HG03139 (cell line): Measurements from ENCODE around the gene CSF2.

ENCODE experiments used
- ATAC-seq: cut with Tn5 transposase; IDR thresholded peaks from one replicate; pipeline ENCODE4 v1.9.1; 2021; ENCODE audit not compliant: unreplicated experiment

Gene CSF2

DNA sequence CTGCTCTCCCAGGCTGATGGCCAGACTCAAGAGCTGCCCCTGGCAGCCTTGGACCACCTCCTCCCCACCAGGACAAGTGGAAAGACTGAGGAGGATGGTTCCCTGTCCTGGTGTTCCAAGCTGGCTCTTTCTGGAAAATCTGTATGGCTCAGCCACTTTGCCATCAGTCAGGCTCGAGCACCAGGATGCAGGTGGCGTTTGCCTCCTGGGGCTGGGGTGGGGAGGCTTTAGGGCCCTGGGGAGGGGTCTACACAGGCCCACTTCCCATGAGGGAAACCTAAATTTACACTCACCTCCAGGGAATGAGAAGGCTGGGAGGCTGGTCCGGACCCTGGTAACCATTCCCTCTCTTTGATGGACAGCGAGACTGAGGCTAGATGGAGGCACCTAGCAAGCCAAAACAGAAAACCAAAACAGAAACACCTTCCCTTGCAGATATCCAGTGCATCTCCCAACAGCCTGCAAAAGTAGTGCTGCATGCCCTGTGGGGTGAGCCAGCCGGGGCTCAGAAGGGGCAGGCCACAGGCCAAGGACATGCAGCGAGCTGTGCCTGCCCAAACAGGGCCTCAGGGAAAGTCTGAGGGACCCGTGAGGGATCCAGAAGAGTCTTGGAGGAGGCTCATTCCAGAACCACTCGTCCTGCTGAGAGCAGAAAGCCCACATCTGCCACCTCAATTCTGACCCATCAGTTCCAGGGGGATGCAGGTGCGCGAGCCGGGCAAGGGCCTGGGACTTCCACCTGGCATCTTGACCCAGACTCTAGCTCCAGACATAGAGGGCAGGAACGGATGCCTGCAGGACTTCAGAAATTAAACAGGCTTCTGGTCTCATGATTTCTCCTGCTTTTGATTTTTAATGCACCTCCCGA is 5.4 kb upstream of the CSF2 start:
- ATAC-seq: no peak

GRCh38 chr5:132069561-132069960 is 4.0 kb upstream of the CSF2 start:
- ATAC-seq: no peak

DNA sequence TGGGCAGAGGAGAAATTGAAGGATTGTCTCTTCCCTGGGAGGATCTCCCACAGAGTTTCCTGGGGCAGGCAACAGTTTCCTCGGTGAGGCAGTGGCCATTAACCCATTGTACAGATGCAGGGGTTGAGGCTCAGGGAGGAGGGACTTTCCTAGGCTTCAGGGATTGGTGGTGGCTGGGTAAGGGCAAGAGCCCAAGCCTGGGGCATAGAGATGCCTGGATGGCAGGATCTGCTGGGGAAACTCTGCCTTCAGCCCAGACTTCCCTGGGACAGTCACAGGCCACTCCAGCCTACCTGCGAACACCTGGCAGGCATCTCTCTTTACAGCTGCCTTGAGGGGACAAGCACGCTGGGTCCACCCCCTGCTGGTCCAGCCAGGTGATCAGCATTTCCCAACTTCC is 3.6 kb upstream of the CSF2 start:
- ATAC-seq: no peak

DNA sequence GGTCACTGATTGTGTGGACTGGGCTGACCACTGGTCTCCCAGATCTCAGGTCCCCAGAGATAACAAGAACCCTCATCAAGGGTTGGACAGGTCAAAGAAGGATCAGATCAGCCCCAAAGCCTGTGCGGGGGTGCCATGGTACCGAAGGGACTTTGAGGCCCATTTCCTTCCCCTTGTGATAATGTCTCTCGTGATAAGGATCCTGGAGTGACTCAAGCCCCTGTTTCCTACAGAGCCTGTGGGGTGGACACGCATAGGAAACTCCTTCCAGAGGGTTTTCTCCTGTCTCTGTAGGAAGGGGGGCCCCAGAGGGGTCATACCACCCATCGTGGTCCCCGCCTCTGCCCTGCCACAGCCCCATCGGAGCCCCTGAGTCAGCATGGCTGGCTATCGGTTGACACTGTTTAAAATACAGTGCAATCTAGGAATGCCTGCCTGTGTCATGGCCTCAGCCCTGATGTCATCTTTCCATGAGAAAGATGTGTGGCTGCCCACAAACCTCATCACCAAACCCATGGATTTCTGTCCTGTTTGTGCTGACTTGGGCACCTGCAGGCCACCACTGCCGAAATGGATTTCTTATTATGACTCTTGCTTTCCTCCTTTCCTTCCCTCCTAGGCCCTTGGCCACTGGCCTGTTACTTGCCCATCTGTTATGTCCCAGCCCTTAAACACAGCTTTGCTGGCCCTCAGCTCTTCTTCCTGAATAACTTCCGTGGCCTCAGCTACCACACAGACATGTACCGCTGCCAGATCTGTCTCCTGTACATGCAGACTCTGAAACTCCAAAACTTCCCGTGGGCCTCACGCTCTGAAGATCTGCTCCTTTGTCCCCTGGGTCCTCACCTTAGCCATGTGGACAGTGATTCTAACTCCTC is 2.9 kb upstream of the CSF2 start:
- no peak for ATAC-seq

DNA sequence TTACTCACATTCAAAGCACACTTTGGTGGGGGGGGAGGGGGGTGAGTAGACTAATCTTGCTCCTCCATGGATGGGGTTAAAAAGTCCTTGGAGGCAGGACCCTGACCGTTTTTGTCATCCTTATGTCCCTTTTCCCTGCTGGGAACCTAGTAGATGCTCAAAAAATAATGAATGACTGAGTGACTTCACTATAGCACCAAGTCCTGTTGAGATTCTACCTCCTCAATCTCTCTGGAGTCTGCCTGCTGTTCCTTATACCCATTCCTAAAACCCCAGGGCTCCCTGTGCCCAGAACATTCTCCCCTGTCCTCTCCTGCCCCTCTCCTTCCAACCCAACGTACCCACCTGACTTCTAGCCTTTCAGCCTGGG is 2.3 kb upstream of the CSF2 start:
- ATAC-seq: no peak

DNA sequence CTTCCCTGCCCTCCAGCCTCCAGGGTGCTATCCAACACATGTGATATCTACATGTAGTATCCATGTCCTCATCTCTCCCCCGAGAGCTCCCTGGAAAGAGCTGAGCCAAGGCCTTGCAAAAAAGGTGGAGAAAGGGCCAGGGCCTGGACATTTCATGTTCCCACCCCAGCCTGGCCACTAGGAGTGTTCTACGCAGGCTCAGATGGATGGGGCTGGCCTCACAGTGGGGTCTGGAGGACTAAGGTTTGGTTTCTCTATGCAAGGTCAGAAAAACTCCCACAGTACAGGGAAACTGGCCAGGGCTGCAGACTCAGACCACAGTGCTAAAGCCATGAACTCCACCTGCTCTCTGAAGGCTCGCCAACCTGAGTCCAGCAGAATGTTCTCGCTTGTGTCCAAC is 1.5 kb upstream of the CSF2 start:
- no peak for ATAC-seq

- no peak for ATAC-seq
Observed at GRCh38 chr5:132072528-132072927, 1.1 kb upstream of the CSF2 start.

DNA sequence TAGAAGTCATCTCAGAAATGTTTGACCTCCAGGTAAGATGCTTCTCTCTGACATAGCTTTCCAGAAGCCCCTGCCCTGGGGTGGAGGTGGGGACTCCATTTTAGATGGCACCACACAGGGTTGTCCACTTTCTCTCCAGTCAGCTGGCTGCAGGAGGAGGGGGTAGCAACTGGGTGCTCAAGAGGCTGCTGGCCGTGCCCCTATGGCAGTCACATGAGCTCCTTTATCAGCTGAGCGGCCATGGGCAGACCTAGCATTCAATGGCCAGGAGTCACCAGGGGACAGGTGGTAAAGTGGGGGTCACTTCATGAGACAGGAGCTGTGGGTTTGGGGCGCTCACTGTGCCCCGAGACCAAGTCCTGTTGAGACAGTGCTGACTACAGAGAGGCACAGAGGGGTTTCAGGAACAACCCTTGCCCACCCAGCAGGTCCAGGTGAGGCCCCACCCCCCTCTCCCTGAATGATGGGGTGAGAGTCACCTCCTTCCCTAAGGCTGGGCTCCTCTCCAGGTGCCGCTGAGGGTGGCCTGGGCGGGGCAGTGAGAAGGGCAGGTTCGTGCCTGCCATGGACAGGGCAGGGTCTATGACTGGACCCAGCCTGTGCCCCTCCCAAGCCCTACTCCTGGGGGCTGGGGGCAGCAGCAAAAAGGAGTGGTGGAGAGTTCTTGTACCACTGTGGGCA is 642 bp downstream of the CSF2 start:
- ATAC-seq: no peak

DNA sequence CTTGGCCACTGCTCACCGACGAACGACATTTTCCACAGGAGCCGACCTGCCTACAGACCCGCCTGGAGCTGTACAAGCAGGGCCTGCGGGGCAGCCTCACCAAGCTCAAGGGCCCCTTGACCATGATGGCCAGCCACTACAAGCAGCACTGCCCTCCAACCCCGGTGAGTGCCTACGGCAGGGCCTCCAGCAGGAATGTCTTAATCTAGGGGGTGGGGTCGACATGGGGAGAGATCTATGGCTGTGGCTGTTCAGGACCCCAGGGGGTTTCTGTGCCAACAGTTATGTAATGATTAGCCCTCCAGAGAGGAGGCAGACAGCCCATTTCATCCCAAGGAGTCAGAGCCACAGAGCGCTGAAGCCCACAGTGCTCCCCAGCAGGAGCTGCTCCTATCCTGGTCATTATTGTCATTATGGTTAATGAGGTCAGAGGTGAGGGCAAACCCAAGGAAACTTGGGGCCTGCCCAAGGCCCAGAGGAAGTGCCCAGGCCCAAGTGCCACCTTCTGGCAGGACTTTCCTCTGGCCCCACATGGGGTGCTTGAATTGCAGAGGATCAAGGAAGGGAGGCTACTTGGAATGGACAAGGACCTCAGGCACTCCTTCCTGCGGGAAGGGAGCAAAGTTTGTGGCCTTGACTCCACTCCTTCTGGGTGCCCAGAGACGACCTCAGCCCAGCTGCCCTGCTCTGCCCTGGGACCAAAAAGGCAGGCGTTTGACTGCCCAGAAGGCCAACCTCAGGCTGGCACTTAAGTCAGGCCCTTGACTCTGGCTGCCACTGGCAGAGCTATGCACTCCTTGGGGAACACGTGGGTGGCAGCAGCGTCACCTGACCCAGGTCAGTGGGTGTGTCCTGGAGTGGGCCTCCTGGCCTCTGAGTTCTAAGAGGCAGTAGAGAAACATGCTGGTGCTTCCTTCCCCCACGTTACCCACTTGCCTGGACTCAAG is 1.5 kb downstream of the CSF2 start:
- ATAC-seq: no peak

DNA sequence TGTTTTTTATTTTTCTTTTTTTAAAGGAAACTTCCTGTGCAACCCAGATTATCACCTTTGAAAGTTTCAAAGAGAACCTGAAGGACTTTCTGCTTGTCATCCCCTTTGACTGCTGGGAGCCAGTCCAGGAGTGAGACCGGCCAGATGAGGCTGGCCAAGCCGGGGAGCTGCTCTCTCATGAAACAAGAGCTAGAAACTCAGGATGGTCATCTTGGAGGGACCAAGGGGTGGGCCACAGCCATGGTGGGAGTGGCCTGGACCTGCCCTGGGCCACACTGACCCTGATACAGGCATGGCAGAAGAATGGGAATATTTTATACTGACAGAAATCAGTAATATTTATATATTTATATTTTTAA is 2.1 kb downstream of the CSF2 start:
- ATAC-seq: no peak

GRCh38 chr5:132076202-132076830 is 2.7 kb downstream of the CSF2 start:
- no peak for ATAC-seq

DNA sequence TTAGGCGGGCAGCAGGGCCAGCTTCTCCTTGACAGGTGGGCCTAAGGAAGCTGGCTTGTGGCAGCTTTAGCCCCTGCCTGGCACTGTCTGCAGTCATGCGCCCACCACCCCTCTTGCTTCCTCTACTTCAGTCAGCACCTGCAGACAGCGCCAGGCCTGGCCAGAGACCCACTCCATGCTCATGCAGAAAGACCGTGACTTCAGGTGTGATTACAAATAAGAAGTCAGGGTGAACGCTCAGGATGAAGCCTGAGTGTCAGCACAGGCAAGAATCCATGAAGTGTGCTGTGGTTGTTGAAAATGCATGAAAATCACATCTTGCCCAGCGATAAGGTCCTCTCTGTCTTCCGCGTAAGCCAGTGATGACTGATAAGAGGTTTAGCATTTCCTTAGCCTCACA is 3.4 kb downstream of the CSF2 start:
- ATAC-seq: no peak

DNA sequence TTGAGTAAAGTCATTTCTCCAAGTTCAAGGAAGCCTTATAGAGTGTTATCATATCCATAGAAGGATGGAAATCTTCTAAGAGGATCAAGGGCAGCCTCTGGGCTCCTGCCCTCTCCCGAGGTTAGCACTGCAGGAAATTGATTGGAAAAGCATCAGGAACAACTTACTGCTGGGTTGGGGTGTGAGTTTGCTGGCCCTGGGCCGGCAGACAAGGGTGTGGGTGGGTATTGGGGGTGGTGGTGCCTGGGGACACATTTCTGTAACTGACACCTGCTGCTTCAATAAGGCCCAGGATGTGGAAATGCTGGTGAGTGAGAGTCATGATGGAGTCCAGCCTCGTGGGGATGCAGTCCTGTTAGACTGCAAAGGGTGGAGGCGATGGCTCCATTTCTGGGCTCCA is 5.5 kb downstream of the CSF2 start:
- no peak for ATAC-seq

DNA sequence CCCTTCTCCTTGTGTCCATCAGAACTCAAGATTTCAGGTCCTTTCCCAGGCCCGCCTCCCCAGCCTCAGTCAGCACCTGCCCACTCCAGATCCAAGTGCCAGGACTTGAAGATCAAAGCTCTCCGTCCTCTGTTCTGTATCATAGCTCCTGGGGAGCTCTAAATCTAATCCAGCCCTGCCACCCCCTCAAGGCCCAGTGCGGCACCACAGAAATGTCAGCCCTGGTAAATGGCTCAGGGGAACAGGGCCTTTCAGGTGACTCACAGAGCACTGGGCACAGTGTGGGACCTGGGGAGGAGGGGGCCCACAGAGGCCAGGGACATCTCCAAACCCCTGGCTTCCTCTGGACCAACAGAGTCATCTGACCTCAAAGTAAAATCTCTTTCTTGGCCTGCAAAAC is 6.0 kb downstream of the CSF2 start:
- ATAC-seq: no peak

DNA sequence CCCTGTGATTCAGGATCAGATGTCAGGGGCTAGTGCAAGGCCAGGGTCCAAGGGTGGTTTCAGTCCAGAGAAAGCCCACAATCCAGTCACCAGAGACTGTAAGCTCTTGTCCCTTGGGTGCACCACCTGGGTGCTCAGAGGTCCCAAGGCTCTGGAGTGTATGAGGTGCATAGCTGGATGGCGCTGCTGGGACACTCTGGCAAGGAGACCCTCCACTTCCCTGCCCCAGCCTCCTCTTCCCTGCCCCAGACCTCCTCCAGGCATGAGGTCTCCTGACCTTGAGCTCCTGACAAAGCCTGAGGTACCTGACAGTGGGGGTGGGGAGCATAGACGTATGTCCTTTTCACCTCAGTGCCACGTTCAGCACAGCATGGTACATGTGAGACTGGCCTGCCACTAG is 7.0 kb downstream of the CSF2 start:
- no peak for ATAC-seq

GRCh38 chr5:132081458-132081857 is 7.9 kb downstream of the CSF2 start:
- ATAC-seq: no peak

GRCh38 chr5:132082329-132083023 is 8.9 kb downstream of the CSF2 start:
- no peak for ATAC-seq

DNA sequence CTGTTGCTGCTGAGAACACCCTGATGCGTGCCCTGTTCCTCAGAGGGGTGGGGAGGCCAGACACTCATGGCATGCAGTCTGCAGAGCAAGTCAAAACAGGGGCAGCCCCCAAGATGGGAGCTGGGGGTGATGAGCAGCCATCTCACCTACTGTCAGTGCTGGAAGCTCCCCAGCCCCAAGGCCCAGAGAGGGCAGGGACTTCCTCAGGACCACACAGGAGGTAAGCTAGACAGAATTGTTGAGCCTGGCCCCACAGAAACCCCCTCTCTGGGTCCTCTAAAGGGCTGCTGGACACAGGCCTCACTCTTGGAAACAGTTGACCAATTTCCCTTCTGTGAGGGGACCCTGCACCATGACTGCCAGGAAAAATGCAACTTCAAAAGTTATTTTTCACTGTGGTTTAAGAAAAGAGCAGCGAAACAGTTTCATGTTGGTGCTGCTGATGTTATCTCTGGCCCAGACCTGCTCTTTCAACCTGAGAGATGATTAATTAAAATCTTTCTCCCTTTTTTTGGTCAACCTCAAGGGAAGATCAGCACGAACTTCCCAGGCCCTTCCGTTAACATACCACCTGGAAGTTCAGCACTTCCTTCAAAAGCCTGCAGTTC is 9.6 kb downstream of the CSF2 start:
- no peak for ATAC-seq

DNA sequence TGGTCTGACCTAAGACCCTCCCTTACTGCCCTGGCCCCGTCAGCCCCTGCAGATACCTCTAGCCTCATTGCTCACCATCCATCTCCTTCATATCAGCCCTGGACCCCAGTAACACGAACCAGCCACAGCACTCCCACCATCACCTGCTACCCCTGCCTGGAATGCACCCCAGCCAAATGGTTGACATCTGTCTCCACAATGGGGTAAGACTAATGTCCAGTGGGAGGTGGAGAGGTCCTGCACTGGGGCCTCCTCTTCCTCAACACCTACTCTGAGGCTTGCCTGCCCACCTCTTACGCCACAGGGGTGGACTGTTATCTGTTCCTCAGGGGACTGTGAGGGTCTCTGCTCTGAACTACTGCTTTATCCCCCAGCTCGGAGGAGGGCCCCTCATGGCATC is 12.1 kb downstream of the CSF2 start:
- ATAC-seq: no peak
